Fibroblast of the aortic adventitia (primary cell): Measurements from ENCODE around the gene UGT2B17. TPM values are rescaled to one million over a fixed set of nuclear protein-coding genes. Genes with fewer than 3 reads are reported as not detected.

Source experiments
- DNase-seq: peaks from one replicate; pipeline ENCODE4 v3.0.0-alpha.2; 2010; ENCODE audit warnings: low read depth
- H3K4me3 ChIP-seq: 2 replicates; pipeline ENCODE4 v1.5.1; 2011; ENCODE audit warnings: low read depth, mild to moderate bottlenecking, control low read depth, low read length, moderate library complexity
- total RNA-seq: library from RNA; depleted of rRNA; stranded (reverse); fragments of >200 nt; gene quantifications from 2 replicates; pipeline ENCODE4 v1.2.3, GENCODE V29; 2012; ENCODE audit warnings: low replicate concordance
- TF ChIP-seq, protein P1 (sequence below): IDR thresholded peaks from 2 replicates; pipeline ENCODE4 v1.5.1; 2011; ENCODE audit warnings: mild to moderate bottlenecking, low read length, control low read depth, inconsistent platforms; ENCODE audit not compliant: insufficient read depth

UGT2B17 gene
- total RNA-seq, 1 donor: not detected

DNA sequence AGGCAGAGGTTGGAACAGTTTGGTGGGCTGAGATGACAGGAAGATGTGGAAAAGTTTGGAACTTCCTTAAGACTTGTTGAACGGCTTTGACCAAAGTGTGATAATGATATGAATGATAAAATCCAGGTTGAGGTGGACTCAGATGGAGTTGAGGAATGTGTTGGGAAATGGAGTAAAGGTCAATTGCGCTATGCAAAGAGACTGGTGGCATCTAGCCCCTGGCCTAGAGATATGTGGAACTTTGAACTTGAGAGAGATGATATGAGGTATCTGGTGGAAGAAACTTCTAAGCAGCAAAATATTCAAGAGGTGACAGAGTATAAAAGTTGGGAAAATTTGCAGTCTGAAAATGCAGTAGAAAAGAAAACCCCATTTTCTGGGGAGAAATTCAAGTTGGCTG, 21.4 kb upstream of the UGT2B17 start:
- DNase-seq: no peak
- no peak overlapping the region for H3K4me3 ChIP-seq
- TF ChIP-seq, protein P1, sequence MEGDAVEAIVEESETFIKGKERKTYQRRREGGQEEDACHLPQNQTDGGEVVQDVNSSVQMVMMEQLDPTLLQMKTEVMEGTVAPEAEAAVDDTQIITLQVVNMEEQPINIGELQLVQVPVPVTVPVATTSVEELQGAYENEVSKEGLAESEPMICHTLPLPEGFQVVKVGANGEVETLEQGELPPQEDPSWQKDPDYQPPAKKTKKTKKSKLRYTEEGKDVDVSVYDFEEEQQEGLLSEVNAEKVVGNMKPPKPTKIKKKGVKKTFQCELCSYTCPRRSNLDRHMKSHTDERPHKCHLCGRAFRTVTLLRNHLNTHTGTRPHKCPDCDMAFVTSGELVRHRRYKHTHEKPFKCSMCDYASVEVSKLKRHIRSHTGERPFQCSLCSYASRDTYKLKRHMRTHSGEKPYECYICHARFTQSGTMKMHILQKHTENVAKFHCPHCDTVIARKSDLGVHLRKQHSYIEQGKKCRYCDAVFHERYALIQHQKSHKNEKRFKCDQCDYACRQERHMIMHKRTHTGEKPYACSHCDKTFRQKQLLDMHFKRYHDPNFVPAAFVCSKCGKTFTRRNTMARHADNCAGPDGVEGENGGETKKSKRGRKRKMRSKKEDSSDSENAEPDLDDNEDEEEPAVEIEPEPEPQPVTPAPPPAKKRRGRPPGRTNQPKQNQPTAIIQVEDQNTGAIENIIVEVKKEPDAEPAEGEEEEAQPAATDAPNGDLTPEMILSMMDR: no peak

DNA sequence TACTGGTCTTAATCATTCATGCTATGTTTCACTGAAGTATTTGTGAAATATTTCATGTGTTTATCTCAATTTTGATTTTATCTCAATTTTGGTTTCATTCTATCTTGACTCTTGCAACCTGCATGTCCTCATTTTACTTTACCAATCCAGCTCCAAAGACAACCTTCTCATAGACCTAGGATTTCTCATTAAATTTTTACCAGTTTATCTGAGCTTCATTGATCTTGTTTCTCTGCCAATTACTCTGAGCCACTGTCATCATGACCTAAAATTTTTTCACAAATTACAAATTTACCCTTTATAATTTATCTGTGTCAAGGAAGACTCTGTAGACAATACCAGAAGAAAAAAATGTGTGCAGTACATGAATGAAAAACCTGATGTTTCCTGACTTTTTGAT, 18.6 kb upstream of the UGT2B17 start:
- TF ChIP-seq, protein P1: no peak
- DNase-seq: no peak
- H3K4me3 ChIP-seq: no peak overlapping the region

DNA sequence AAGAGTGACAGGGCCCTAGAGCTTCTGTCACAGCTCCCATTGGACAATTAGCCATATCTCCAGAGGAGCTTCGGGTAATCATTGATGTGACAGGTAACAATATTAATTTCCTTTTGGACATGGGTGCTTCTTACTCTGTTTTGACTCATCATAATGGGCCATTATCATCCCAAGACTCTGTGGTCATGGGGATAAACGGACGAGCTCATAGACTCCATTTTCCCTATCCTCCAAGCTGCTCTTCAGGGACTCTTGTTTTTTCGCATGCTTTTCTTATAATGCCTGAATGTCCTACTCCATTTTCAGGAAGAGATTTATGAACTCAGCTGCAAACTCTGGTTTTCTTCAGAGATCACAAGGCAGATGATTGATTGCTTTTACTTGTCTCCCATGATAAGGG, 17.0 kb upstream of the UGT2B17 start:
- TF ChIP-seq, protein P1: no peak
- no peak for DNase-seq
- no peak overlapping the region for H3K4me3 ChIP-seq

DNA sequence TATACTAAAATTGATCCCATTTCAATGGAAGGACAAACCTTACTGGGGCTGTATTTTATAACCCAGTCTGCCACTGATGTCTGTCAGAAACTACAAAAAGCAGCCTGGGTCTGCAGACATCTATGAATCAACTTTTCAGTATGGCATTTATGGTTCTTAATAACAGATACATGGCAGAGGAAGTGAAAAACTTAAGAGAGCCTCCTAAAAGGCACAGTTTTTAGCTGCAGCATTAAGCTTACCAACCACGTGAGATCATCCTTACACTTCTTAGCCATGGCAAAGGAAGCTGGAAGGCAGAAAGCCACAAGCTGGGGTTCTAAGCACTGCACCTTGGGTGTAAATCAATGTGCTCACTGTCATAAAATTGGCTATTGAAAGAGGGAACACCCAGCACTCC, 16.6 kb upstream of the UGT2B17 start:
- H3K4me3 ChIP-seq: no peak overlapping the region
- TF ChIP-seq, protein P1: no peak
- DNase-seq: no peak

DNA sequence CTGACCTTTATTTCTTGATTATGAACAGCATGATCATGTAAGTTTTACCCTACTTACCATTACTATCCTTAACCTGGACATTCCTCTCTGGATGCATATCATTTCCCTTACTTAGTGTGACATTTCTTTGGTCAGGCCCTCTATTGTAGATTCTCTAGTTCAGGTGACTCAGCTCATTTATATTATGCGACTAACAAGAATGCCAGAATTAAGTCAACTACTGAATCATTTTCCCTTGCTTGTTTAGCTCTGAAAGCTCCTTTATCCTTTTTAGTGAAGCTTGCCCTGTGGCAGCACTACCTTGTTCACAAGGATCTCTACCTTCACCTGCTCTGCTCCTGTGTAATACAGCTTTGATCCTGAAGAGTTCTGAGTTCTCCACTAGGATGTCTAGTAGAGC, 15.1 kb upstream of the UGT2B17 start:
- no peak for DNase-seq
- TF ChIP-seq, protein P1: no peak
- no peak overlapping the region for H3K4me3 ChIP-seq

DNA sequence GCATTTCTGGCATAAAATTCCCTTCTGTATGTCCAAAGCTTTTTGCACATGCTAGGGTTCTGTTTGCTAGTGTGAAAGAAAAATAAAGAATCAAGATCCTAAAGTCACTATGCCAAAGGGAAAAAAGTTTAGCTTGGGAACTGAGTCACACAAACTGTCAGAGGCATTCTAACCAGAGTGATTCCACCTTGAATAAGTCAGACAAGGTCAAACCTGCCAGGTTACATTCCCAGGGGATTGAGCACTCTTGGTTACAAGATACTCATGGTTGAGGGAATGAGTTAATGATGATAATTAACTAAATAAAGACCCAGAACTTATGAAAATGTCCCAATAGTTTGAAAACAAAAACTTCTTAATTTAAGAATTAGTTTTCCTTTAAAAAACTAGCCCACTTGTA, 13.7 kb upstream of the UGT2B17 start:
- no peak for DNase-seq
- H3K4me3 ChIP-seq: no peak overlapping the region
- TF ChIP-seq, protein P1: no peak

DNA sequence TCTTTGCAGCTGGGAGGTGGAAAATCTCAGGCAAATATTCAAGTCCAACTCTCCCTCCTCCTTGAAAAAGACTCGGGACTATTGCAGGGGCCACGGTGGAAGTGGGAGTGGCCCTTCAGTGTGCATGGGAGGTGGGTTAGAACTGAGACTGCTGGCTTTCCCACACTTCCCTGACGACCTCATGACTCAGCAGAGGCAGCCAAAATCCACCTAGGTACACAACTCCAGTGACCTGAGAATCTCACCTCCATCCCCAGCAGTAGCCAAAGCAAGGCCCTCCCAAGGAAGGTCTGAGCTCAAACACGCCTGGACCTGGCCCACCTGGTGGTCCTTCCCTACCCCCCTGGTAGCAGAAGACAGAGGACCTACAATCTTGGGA, 6.2 kb upstream of the UGT2B17 start:
- H3K4me3 ChIP-seq: no peak overlapping the region
- DNase-seq: no peak
- TF ChIP-seq, protein P1: no peak
